ENCODE data around the gene CELF2.
"Not testable (repeated sequence)": the region's sequence is repeated elsewhere in the genome, so short reads cannot be mapped to it uniquely, and the experiment has no call there.

Gene CELF2

DNA sequence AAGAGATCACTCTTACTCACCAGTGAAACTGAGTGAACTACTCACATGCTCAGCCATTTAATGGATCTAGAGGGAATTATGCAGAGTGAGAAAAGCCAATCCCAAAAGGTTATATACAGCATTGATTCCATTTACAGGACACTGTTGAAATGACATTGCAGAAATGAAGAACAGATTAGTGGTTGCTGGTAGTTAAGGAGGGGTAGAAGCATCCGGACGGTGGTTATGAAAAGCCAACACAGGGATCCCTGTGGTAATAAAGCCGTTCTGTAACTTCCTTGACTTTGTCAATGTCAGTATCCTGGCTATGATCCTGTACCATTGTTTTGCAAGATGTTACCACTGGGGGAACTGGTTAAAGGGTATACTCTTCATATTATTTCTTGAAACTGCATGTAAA, 340.3 kb downstream of the CELF2 start:
- H3K36me3 ChIP-seq (ENCODE audit: control insufficient read depth, low read depth, low read length) = no peaks in the 10 kb centered on the region
- H3K9ac ChIP-seq (ENCODE audit: low read length) = no peak overlapping the region
- no peaks in the 10 kb centered on the region for H3K9me3 ChIP-seq (ENCODE audit: control insufficient read depth, low read depth, low read length)
- no peak overlapping the region for H3K4me3 ChIP-seq (ENCODE audit: low read length)
- H3K27me3 ChIP-seq (ENCODE audit: control insufficient read depth, insufficient read depth, low read length) = no peaks in the 10 kb centered on the region
- no peaks in the 10 kb centered on the region for H3K4me1 ChIP-seq (ENCODE audit: control insufficient read depth, low read depth, low read length)
- no peak overlapping the region for H3K27ac ChIP-seq (ENCODE audit: low read length)

GRCh38 chr10:11358923-11359575, 341.4 kb downstream of the CELF2 start:
- Histone ChIP-seq H3K9ac (ENCODE audit: low read length) (no peak overlapping the region), H3K9me3 (ENCODE audit: control insufficient read depth, low read depth, low read length) (no peaks in the 10 kb centered on the region), H3K4me3 (ENCODE audit: low read length) (no peak overlapping the region), H3K27ac (ENCODE audit: low read length) (no peak overlapping the region), H3K27me3 (ENCODE audit: control insufficient read depth, insufficient read depth, low read length) (no peaks in the 10 kb centered on the region), H3K4me1 (ENCODE audit: control insufficient read depth, low read depth, low read length) (no peaks in the 10 kb centered on the region), H3K36me3 (ENCODE audit: control insufficient read depth, low read depth, low read length) (no peaks in the 10 kb centered on the region)

DNA sequence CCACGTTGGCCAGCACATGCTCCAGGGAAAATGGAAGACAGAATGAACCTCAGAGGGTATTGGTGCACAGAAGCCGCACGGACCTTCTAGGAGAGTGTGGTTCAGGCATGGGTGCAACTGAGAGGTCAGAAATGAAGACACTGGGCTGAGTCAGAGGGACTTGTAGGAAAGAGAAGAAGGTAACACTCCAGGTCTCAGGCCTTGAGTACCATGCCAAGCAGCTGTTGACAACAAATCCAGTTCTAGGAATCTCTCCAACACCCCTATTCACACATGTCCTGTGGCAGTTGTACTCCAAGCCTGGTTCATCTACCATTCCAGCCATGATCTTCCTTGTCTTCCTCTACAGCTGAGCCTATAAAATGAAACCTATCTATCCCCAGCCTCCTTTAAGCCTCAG, 342.2 kb downstream of the CELF2 start:
- H3K4me1 ChIP-seq (ENCODE audit: control insufficient read depth, low read depth, low read length) = no peaks in the 10 kb centered on the region
- no peak overlapping the region for H3K4me3 ChIP-seq (ENCODE audit: low read length)
- no peaks in the 10 kb centered on the region for H3K36me3 ChIP-seq (ENCODE audit: control insufficient read depth, low read depth, low read length)
- no peaks in the 10 kb centered on the region for H3K9me3 ChIP-seq (ENCODE audit: control insufficient read depth, low read depth, low read length)
- H3K27me3 ChIP-seq (ENCODE audit: control insufficient read depth, insufficient read depth, low read length) = no peaks in the 10 kb centered on the region
- no peak overlapping the region for H3K27ac ChIP-seq (ENCODE audit: low read length)
- H3K9ac ChIP-seq (ENCODE audit: low read length) = no peak overlapping the region

GRCh38 chr10:11363497-11363896, 345.8 kb downstream of the CELF2 start:
- H3K4me3 ChIP-seq (ENCODE audit: low read length) = no peak overlapping the region
- no peaks in the 10 kb centered on the region for H3K27me3 ChIP-seq (ENCODE audit: control insufficient read depth, insufficient read depth, low read length)
- no peaks in the 10 kb centered on the region for H3K36me3 ChIP-seq (ENCODE audit: control insufficient read depth, low read depth, low read length)
- H3K27ac ChIP-seq (ENCODE audit: low read length) = no peak overlapping the region
- no peaks in the 10 kb centered on the region for H3K9me3 ChIP-seq (ENCODE audit: control insufficient read depth, low read depth, low read length)
- no peaks in the 10 kb centered on the region for H3K4me1 ChIP-seq (ENCODE audit: control insufficient read depth, low read depth, low read length)
- no peak overlapping the region for H3K9ac ChIP-seq (ENCODE audit: low read length)

- no peaks in the 10 kb centered on the region for H3K4me1 ChIP-seq (ENCODE audit: control insufficient read depth, low read depth, low read length)
- no peaks in the 10 kb centered on the region for H3K9me3 ChIP-seq (ENCODE audit: control insufficient read depth, low read depth, low read length)
- H3K27ac ChIP-seq (ENCODE audit: low read length) = no peak overlapping the region
- H3K9ac ChIP-seq (ENCODE audit: low read length) = no peak overlapping the region
- H3K36me3 ChIP-seq (ENCODE audit: control insufficient read depth, low read depth, low read length) = no peaks in the 10 kb centered on the region
- H3K27me3 ChIP-seq (ENCODE audit: control insufficient read depth, insufficient read depth, low read length) = no peaks in the 10 kb centered on the region
- no peak overlapping the region for H3K4me3 ChIP-seq (ENCODE audit: low read length)
Observed at GRCh38 chr10:11364241-11364640, 346.6 kb downstream of the CELF2 start.

DNA sequence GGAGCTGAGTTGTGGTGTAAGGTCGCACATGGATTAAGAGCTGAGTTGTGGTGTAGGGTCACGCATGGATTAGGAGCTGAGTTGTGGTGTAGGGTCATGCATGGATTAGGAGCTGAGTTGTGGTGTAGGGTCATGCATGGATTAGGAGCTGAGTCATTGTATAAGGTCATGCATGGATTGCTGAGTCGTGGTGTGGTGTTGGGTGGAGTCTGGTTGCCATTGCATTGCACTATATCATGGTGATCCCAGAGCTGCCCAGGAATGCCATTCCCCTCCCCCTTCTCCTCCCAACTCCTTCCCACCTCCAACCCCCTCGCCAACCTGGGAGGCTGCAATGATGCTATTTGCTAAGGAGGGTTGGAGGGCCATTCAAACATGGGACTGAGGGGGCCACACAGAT, 349.2 kb downstream of the CELF2 start:
- H3K9ac ChIP-seq (ENCODE audit: low read length); H3K36me3 ChIP-seq (ENCODE audit: control insufficient read depth, low read depth, low read length); H3K9me3 ChIP-seq (ENCODE audit: control insufficient read depth, low read depth, low read length); H3K27me3 ChIP-seq (ENCODE audit: control insufficient read depth, insufficient read depth, low read length); H3K4me3 ChIP-seq (ENCODE audit: low read length); H3K4me1 ChIP-seq (ENCODE audit: control insufficient read depth, low read depth, low read length); H3K27ac ChIP-seq (ENCODE audit: low read length): not testable (repeated sequence)

- Histone ChIP-seq H3K36me3 (ENCODE audit: control insufficient read depth, low read depth, low read length) (no peaks in the 10 kb centered on the region), H3K9me3 (ENCODE audit: control insufficient read depth, low read depth, low read length) (no peaks in the 10 kb centered on the region), H3K9ac (ENCODE audit: low read length) (no peak overlapping the region), H3K4me1 (ENCODE audit: control insufficient read depth, low read depth, low read length) (no peaks in the 10 kb centered on the region), H3K27ac (ENCODE audit: low read length) (no peak overlapping the region), H3K27me3 (ENCODE audit: control insufficient read depth, insufficient read depth, low read length) (no peaks in the 10 kb centered on the region), H3K4me3 (ENCODE audit: low read length) (no peak overlapping the region)
Observed at GRCh38 chr10:11367505-11367904, 349.8 kb downstream of the CELF2 start.

DNA sequence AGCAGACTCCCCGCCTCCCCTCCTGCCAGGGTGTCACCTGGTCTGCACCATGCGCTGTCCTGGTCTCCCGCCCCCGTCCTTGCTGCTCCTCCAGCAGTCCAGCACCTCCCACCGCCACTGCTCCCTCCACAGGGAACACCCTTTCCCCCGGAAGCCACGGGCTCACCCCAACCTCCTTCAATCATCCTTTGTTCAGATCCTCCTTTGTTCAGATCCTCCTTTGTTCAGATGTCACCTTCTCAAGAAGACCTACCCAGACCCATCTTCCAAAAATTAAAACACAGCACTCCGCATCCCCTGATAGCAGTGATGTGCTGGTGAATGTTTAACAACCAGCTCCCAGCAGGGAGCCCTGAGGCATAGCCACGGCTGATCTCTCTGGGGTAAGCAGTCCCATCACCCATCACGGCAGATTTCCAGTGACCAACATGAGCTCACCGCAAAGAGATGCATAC, 356.1 kb downstream of the CELF2 start:
- Histone ChIP-seq H3K9ac (ENCODE audit: low read length) (no peak overlapping the region), H3K4me3 (ENCODE audit: low read length) (no peak overlapping the region), H3K27ac (ENCODE audit: low read length) (no peak overlapping the region), H3K4me1 (ENCODE audit: control insufficient read depth, low read depth, low read length) (peaks cover 5% of the 10 kb centered on the region), H3K27me3 (ENCODE audit: control insufficient read depth, insufficient read depth, low read length) (no peaks in the 10 kb centered on the region), H3K9me3 (ENCODE audit: control insufficient read depth, low read depth, low read length) (no peaks in the 10 kb centered on the region), H3K36me3 (ENCODE audit: control insufficient read depth, low read depth, low read length) (no peaks in the 10 kb centered on the region)

DNA sequence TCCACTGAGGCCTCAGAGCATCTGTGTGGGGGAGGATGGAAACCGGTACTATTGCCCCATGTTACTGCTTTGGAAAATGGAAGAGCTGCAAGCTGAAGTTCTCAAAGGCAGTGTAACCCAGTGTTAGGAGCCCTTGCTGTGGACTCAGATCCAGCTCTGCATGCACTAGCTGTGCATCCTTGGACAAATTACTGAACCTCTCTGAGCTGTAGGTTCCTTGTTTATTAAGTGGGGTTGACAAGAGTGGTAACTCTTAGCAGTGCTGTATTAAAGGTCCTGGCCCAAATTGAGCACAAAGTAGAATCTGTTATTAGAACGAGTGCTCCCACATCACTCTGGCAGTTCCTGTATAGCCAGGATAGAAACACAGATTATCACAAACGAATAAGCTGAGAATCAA, 359.6 kb downstream of the CELF2 start:
- no peaks in the 10 kb centered on the region for H3K36me3 ChIP-seq (ENCODE audit: control insufficient read depth, low read depth, low read length)

GRCh38 chr10:11378835-11379234, 361.2 kb downstream of the CELF2 start:
- Histone ChIP-seq H3K4me1 (ENCODE audit: control insufficient read depth, low read depth, low read length) (peaks cover 2% of the 10 kb centered on the region), H3K9me3 (ENCODE audit: control insufficient read depth, low read depth, low read length) (no peaks in the 10 kb centered on the region), H3K36me3 (ENCODE audit: control insufficient read depth, low read depth, low read length) (no peaks in the 10 kb centered on the region), H3K27me3 (ENCODE audit: control insufficient read depth, insufficient read depth, low read length) (no peaks in the 10 kb centered on the region), H3K9ac (ENCODE audit: low read length) (no peak overlapping the region), H3K4me3 (ENCODE audit: low read length) (no peak overlapping the region), H3K27ac (ENCODE audit: low read length) (no peak overlapping the region)

More for the DNA sequence above, 359.6 kb downstream of the CELF2 start:
- no peaks in the 10 kb centered on the region for H3K27me3 ChIP-seq (ENCODE audit: control insufficient read depth, insufficient read depth, low read length)
- no peak overlapping the region for H3K9ac ChIP-seq (ENCODE audit: low read length)
- no peaks in the 10 kb centered on the region for H3K9me3 ChIP-seq (ENCODE audit: control insufficient read depth, low read depth, low read length)
- H3K4me1 ChIP-seq (ENCODE audit: control insufficient read depth, low read depth, low read length) = peaks cover 5% of the 10 kb centered on the region
- no peak overlapping the region for H3K27ac ChIP-seq (ENCODE audit: low read length)
- H3K4me3 ChIP-seq (ENCODE audit: low read length) = no peak overlapping the region

DNA sequence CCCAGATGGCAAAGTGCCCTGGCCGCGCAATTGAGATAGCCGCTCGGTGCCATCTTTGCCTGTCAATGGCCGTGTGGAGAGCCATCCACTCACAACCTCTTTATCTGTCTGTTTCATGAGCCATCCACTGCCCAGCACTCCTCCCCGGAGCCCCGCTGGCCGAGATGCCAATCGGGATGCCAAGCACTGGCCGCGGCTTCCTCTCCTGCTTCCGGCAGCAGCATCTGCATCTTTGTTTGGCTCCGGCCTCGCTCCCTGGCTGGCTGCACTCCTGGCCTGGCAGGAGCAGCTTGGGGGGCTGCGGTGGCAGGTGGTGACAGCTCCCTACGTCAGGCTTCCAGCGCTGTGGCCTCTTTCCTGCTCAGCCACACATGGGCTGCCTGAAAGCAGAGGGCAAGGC, 362.1 kb downstream of the CELF2 start:
- H3K36me3 ChIP-seq (ENCODE audit: control insufficient read depth, low read depth, low read length) = no peaks in the 10 kb centered on the region
- H3K4me3 ChIP-seq (ENCODE audit: low read length) = no peak overlapping the region
- no peak overlapping the region for H3K27ac ChIP-seq (ENCODE audit: low read length)
- no peaks in the 10 kb centered on the region for H3K4me1 ChIP-seq (ENCODE audit: control insufficient read depth, low read depth, low read length)
- no peaks in the 10 kb centered on the region for H3K9me3 ChIP-seq (ENCODE audit: control insufficient read depth, low read depth, low read length)
- H3K9ac ChIP-seq (ENCODE audit: low read length) = no peak overlapping the region
- no peaks in the 10 kb centered on the region for H3K27me3 ChIP-seq (ENCODE audit: control insufficient read depth, insufficient read depth, low read length)

- H3K4me3 ChIP-seq (ENCODE audit: low read length) = no peak overlapping the region
- H3K27me3 ChIP-seq (ENCODE audit: control insufficient read depth, insufficient read depth, low read length) = no peaks in the 10 kb centered on the region
- H3K9ac ChIP-seq (ENCODE audit: low read length) = no peak overlapping the region
- H3K9me3 ChIP-seq (ENCODE audit: control insufficient read depth, low read depth, low read length) = no peaks in the 10 kb centered on the region
- no peak overlapping the region for H3K27ac ChIP-seq (ENCODE audit: low read length)
- no peaks in the 10 kb centered on the region for H3K4me1 ChIP-seq (ENCODE audit: control insufficient read depth, low read depth, low read length)
- no peaks in the 10 kb centered on the region for H3K36me3 ChIP-seq (ENCODE audit: control insufficient read depth, low read depth, low read length)
Observed at GRCh38 chr10:11381023-11381422, 363.4 kb downstream of the CELF2 start.
